Stimulated activated CD8-positive, alpha-beta memory T cell treated with anti-CD3 and anti-CD28 coated beads, Interleukin-4, amount 100 ng/mL, for 24 hours (primary cell): ENCODE data around the gene IQSEC1.
A peak's percentile ranks its signal among the peaks of the same experiment; 100 is the strongest.

Experiments
- DNase-seq: peaks from one replicate; pipeline ENCODE4 v3.0.0-alpha.2; 2020; ENCODE audit warnings: low read depth

The IQSEC1 gene

GRCh38 chr3:12984023-12984823 lies 89.0 kb downstream of the IQSEC1 start:
- peak; percentile 42 for DNase-seq

GRCh38 chr3:12983319-12983718 lies 89.9 kb downstream of the IQSEC1 start:
- no peak for DNase-seq

- DNase-seq: no peak
Measured at GRCh38 chr3:12982619-12983101, 90.6 kb downstream of the IQSEC1 start.

GRCh38 chr3:12981306-12982275 lies 91.6 kb downstream of the IQSEC1 start:
- DNase-seq: no peak

GRCh38 chr3:12980596-12981290 lies 92.5 kb downstream of the IQSEC1 start:
- DNase-seq: no peak

- DNase-seq: no peak
Measured at GRCh38 chr3:12979947-12980487, 93.2 kb downstream of the IQSEC1 start.

GRCh38 chr3:12979151-12979946 lies 93.9 kb downstream of the IQSEC1 start:
- no peak for DNase-seq

GRCh38 chr3:12978682-12979081 lies 94.5 kb downstream of the IQSEC1 start:
- no peak for DNase-seq

- DNase-seq: no peak
Measured at GRCh38 chr3:12977117-12977808, 96.0 kb downstream of the IQSEC1 start.

- DNase-seq: no peak
Measured at GRCh38 chr3:12975748-12976522, 97.3 kb downstream of the IQSEC1 start.

- DNase-seq: no peak
Measured at GRCh38 chr3:12974819-12975218, 98.4 kb downstream of the IQSEC1 start.

- DNase-seq: no peak
Measured at GRCh38 chr3:12974334-12974733, 98.9 kb downstream of the IQSEC1 start.

GRCh38 chr3:12973827-12974226 lies 99.4 kb downstream of the IQSEC1 start:
- DNase-seq: no peak

GRCh38 chr3:12972781-12973702 lies 100.2 kb downstream of the IQSEC1 start:
- DNase-seq: no peak

- no peak for DNase-seq
Measured at GRCh38 chr3:12972043-12972442, 101.2 kb downstream of the IQSEC1 start.

GRCh38 chr3:12970684-12971083 lies 102.5 kb downstream of the IQSEC1 start:
- DNase-seq: no peak

- DNase-seq: no peak
Measured at GRCh38 chr3:12969486-12969885, 103.7 kb downstream of the IQSEC1 start.

GRCh38 chr3:12968541-12968940 lies 104.7 kb downstream of the IQSEC1 start:
- no peak for DNase-seq
